GM19328 (cell line): ENCODE results near the gene TSPYL2.

ENCODE experiments used
- ATAC-seq: cut with Tn5 transposase; IDR thresholded peaks from one replicate; pipeline ENCODE4 v1.9.1; 2021; ENCODE audit warnings: mild to moderate bottlenecking, moderate library complexity; ENCODE audit not compliant: unreplicated experiment

TSPYL2 gene

DNA sequence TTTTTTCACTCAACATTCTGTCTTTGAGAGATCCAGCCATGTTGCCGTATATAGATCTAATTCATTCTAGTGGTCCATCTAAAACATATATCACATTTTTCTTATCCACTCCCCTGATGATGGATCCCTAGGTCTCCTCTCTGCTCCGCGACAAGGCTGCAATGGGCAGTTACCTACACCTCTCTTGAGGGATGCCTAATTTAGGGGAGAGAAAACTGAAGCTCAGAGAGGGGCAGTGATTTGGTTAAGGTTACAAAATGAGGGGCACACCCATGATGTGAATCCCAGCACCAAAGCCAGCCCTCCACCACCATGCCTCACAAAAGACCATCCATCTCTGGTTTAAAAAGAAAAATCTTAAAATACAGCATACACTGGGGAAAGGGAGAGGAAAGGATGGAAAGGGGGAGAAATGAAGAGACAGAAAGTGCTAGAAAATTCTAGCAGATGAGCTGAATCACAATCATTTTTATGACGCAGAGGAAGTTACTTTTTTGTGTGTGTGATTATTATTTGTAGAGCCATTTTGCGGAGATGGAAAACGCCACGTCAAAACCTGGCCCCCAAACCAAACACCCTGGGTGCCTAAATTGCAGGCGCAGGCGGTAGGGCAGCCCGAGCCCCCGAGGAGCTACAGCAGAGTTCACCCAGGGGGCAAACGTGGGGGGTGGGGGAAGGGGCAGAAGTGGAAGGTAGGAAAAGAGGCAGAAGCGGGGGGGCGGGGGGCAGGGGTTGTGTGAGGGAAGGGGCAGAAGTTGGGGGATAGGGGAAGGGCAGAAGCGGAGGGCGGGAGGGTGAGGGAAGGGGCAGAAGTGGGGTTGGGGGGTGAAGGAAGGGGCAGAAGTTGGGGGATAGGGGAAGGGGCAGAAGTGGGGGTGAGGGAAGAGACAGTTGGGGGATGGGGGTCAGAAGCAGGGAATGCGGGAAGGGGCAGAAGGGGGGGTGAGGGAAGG is 1.3 kb upstream of the TSPYL2 start:
- ATAC-seq: no peak

DNA sequence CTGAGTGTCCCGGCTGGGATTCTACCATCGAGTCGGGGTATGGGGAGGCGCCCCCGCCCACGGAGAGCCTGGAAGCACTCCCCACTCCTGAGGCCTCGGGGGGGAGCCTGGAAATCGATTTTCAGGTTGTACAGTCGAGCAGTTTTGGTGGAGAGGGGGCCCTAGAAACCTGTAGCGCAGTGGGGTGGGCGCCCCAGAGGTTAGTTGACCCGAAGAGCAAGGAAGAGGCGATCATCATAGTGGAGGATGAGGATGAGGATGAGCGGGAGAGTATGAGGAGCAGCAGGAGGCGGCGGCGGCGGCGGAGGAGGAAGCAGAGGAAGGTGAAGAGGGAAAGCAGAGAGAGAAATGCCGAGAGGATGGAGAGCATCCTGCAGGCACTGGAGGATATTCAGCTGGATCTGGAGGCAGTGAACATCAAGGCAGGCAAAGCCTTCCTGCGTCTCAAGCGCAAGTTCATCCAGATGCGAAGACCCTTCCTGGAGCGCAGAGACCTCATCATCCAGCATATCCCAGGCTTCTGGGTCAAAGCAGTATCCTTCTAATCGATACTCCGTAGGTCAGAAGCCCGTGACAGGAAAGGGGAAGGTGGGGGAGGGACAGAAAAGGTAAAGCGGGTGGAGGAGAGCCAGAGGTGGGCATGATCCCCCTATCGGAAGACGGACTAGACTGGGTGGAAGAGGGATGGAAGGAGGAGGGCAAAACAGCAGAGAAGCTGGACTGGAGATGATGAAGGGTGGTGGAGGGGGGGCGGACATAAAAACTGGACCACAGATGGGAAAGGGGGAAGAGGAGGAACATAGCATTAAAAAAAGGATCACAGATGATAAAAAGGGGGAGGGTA is 828 bp downstream of the TSPYL2 start:
- ATAC-seq: no peak

DNA sequence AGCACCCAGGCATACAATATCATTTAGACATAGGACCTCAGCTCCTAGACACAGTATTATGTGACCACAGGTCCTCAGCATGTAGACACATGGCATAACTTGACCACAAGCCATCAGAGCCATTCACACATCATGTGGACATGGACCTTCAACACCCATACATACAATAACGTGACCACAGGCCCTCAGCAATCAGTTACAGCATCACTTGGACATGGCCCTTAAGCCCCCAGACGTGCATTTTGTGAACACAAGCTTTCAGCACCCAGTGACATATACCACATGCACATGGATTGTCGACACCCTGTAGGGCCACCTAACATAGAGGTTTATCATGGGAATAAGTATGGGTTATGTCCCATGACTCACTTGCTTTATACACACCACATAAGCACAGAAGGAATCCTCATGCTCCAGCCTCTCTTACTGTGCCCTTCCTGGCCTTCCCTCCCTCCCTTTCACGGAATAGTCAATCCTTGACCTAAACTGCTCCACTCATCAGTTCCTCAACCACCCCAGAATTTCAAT is 1.9 kb downstream of the TSPYL2 start:
- ATAC-seq: no peak

GRCh38 chrX:53084863-53085262 is 2.7 kb downstream of the TSPYL2 start:
- no peak for ATAC-seq

- ATAC-seq: no peak
Observed at GRCh38 chrX:53085661-53086229, 3.6 kb downstream of the TSPYL2 start.

- no peak for ATAC-seq
Observed at GRCh38 chrX:53086464-53086863, 4.3 kb downstream of the TSPYL2 start.

DNA sequence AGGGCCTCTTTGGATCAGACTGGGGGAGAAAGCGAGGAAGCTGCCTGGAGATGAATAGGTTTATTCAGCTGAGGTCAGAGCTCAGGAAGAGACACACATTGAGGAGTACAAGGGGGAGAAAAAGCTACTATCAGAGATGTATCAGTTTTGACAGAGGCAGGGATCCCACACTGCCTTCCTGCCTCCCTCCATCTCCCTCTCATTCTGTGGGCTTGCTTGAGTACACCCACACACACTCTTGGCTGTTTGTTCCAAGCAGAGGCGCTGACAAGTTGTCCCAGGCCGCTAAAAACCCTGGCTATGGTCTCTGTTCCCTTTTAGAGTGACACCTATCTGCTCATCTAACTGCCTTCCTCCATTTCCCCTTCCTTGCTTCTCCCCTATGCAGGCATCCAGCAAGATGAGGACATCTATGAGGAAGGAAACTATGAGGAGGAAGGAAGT is 5.2 kb downstream of the TSPYL2 start:
- ATAC-seq: no peak

DNA sequence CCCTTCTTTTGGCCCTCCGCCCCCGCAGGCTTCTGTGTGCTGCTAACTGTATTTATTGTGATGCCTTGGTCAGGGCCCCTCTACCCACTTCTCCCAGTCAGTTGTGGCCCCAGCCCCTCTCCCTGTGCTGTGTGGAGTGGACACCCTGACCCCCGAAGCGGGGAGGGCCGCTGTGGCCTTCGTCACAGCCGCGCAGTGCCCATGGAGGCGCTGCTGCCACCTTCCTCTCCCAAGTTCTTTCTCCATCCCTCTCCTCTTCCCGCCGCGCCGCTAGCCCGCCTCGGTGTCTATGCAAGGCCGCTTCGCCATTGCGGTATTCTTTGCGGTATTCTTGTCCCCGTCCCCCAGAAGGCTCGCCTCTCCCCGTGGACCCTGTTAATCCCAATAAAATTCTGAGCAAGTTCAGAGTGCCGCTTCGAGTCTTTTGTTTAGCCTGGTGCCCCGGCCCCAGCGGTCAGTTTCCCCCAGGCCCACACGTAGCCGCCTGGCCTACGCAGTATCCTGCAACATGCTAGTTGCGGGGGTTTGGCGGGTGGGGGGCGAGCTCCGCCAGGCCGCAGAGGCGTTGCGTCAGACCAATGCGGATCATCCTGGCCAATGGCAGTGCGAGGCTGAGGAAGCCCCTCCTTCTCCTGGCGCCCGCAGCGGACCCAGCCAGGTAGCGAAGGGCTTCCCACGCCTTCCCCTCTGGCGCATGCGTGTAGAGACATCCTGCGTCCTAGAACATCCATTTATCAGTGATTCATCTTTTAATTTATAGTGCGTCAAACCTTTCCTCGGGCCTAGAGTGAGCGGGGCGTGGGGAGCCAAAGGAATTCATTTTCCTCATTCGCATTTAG is 6.2 kb downstream of the TSPYL2 start:
- peak; percentile 43 for ATAC-seq

DNA sequence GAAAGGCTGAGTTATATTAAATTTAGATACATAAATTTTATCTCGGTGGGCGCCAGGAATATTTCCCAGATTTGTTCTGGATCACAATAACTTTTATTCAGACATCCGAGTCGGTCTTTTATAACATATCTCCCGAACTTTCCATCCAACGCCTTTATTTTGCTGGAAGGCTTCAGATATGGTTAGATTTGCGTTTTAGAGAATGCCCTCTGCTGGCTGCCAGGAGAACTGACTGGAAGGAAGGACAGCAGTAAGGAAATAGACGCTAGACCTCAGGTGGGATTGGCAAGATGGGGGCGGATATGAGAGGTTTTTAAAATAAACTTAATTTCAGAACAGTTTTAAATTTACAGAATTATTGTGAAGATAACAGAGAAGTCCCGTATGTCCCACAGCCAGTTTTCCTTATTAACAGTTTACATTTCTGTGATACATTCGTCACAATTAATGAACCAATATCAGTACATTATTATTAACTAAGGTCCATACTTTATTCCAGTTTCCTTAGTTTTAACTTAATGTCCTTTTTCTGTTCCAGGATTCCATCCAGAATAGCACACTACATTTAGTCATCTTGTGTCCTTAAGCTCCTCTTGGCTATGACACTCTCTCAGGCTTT is 7.2 kb downstream of the TSPYL2 start:
- ATAC-seq: no peak

DNA sequence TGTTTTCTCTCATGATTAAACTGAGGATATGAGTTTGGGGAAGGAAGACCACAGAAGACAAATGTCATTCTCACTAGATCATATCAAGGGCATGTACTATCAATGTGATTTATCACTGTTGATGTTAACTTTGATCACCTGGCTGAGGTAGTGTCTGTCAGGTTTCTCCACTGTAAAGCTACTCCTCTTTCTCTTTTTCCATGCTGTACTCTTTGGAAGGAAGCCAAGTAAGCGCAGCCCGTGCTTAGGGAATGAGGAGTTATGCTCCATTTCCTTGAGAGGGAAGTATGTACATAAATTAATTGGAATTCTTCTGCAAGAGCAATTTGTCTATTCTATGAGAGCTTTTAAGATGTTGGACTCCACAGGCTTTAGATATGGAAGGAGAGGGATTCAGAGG is 7.8 kb downstream of the TSPYL2 start:
- ATAC-seq: no peak

DNA sequence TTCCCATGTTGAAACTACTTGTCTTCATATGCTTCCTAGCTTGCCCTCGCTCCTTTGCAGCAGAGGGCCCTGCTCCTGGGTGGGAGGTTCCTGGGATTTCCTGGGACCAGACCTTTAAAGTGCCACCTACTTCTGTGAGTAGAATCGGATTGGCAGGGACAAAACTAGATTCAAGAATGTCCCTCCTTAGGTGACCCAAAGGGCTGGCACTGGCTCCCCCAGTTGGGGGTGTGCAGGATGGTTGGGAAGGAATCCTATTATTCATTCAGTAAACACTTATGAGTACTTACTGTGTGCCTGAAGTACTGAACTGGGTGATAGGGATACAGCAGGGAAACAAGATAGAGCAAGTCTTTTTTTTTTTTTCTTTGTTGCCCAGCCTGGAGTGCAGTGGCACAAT is 9.2 kb downstream of the TSPYL2 start:
- ATAC-seq: no peak

- peak; percentile 43 for ATAC-seq
Observed at GRCh38 chrX:53093177-53093655, 11.0 kb downstream of the TSPYL2 start.

DNA sequence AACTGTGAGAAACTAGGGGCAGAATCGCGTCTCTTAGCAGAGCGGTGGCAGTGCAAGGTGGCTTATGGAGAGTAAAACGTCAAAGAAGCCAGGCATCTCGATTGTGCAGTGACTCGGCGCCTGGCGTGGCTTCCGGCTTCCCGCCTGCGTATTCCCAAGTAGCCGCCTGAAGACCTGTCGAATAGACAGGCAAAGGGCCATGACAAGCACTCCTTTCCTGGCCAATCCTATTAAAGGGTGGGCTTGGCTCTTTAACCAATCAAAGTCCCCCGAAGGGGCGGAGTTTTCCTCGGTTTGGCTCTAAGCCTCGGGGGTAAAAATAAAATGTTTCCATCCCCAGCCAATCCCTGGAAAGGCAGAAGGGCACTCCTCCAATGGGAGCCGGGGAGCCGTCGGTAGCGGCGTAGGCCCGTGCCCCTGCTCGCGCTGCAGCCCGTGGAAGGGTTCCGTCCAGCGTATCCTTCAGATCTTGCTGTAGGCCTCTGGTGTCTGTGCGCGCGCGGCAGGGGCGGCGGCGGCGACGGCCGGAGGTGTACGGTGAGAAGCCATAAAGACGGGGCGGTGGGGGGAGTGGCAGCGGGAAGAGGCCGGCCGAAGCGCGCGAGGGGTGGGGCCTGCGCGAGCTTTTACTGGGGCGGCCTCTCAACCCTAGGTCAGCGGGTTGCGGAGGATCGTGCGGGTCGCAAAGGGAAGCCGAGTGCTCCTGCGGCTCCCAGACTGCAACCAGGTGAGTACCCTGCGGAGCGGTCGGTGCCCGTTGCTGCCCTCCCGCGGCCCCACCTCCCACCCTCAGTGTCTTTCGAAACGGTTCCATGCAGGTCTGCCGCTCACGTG is 11.8 kb downstream of the TSPYL2 start, which contains the start of gene KANTR:
KANTR (plus strand) TSS at position 395 of the 834 bp plus-strand sequence. CDS start 30,131 bp downstream, outside the sequence.
- peak; percentile 73 for ATAC-seq

GRCh38 chrX:53094582-53094905 is 12.4 kb downstream of the TSPYL2 start:
- ATAC-seq: no peak

DNA sequence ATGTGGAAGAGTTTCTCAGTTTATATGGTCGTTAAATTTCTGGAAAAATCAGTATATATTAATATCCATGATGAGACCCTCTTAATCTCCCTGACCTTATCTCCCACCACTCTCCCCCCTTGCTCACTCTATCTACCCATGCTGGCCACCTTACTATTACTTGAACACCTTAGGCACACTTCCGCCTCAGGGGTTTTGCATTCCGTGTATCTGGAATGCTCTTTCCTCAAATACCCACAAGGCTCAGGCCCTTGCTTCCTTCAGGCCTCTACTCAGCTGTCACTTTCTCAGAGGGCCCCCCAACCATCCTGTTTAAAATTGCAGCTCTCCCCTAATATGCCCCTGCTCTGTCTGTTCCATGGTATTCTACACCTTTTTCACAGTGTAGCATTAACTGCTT is 13.6 kb downstream of the TSPYL2 start:
- ATAC-seq: no peak

GRCh38 chrX:53114864-53115549 is 32.8 kb downstream of the TSPYL2 start:
- no peak for ATAC-seq

- ATAC-seq: no peak
Observed at GRCh38 chrX:53115550-53115874, 33.3 kb downstream of the TSPYL2 start.

DNA sequence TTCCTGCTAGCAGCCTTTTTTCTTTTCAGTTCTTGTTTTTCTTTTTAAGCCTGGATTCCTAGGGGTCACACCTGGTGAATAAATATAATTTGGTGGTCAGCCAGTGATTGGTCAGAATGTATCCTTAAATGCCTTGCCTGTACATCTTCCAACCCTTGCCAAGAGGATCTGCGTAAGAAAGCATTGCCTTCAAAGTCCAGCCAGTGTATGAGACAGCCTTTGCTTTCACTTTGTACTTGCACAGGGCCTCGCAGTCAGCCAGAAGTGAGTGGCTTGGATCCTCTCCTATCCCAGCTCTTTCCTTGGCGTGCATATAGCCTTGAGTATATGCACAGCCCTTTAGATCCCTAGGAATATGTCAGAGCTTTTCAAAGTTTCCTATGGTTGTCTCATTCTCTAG is 33.9 kb downstream of the TSPYL2 start:
- ATAC-seq: no peak
